ENCODE data around the gene ANTKMT. TPM values are rescaled to one million over a fixed set of nuclear protein-coding genes. Genes with fewer than 3 reads are reported as not detected.

The ANTKMT gene
- total and polyA plus RNA-seq, 2 of the 4 experiments (the other 2 are of a cell fraction): 7.3 to 16.2 TPM

- Histone ChIP-seq H4K5ac (ENCODE audit: low read depth, low read length) (no peak overlapping the region), H2BK5ac (ENCODE audit: low read depth, low read length, poor library complexity, severe bottlenecking) (no peak overlapping the region), H3K18ac (ENCODE audit: low read depth, low read length) (no peak overlapping the region), H3K4ac (ENCODE audit: low read depth, low read length) (no peak overlapping the region), H3K4me1 (ENCODE audit: control insufficient read depth, insufficient read depth, low read length) (peaks cover 5% of the 10 kb centered on the region; the same call in 1 of the 2 replicates), H3K23ac (ENCODE audit: low read depth, low read length) (no peak overlapping the region), H4K91ac (ENCODE audit: insufficient read depth, low read depth, low read length) (no peak overlapping the region), H4K8ac (ENCODE audit: low read depth in 2 of 2, low read length in 2 of 2) (no peak overlapping the region), H3K4me3 (ENCODE audit: insufficient read depth, low read depth, low read length) (no peak overlapping the region), H3K14ac (replicated peaks; ENCODE audit: low read depth, low read length) (no peak overlapping the region), H2BK15ac (ENCODE audit: low read depth, low read length) (no peak overlapping the region), H2BK20ac (ENCODE audit: low read depth, low read length) (no peak overlapping the region), H3K79me1 (ENCODE audit: low read depth in 1 of 2, low read length in 2 of 2) (peaks cover 7 to 15% of the 10 kb centered on the region in 2 experiments), H3K9me3 (ENCODE audit: control insufficient read depth, insufficient read depth, low read length) (no peaks in the 10 kb centered on the region), H3K9me1 (ENCODE audit: insufficient read depth, low read length) (peaks cover 4% of the 10 kb centered on the region; the same call in 1 of the 2 replicates), H3K4me2 (ENCODE audit: low read depth, low read length) (no peak overlapping the region), H4K20me1 (ENCODE audit: insufficient read depth, low read length) (0 out of 2 replicates have a peak, but pooled peaks cover 5% of the 10 kb centered on the region), H3K27ac (ENCODE audit: insufficient read depth, low read length) (no peak overlapping the region), H2AK9ac (replicated peaks; ENCODE audit: low read depth, low read length, poor library complexity) (no peak overlapping the region), H2AFZ (replicated peaks; ENCODE audit: low read length, poor library complexity) (no peak overlapping the region), H2BK120ac (ENCODE audit: low read depth, low read length) (no peak overlapping the region), H3K27me3 (ENCODE audit: control insufficient read depth, insufficient read depth, low read length) (no peaks in the 10 kb centered on the region), H2AK5ac (ENCODE audit: low read depth, low read length) (no peak overlapping the region), H3K36me3 (ENCODE audit: control insufficient read depth, insufficient read depth, low read length) (0 out of 2 replicates have a peak, but pooled peaks cover 1% of the 10 kb centered on the region), H3K9ac (ENCODE audit: low read depth, low read length) (no peak overlapping the region), H3K56ac (ENCODE audit: extremely low read depth, insufficient read depth, low read length) (no peak overlapping the region)
- TF ChIP-seq MAZ (IDR thresholded peaks at IDR 0.05; ENCODE audit: borderline replicate concordance, low read depth, low read length) (no peak), RCOR1 (IDR thresholded peaks at IDR 0.05; ENCODE audit: insufficient replicate concordance, low read length) (no peak), NFE2L2 (IDR thresholded peaks at IDR 0.05; ENCODE audit: low read depth, low read length) (no peak)
- dilution Hi-C loops (cut with HindIII; ENCODE audit: low sequenced_read_pairs, unreplicated experiment): no loop called here
- DNase-seq: no peak
- intact Hi-C loops (cut with micrococcal nuclease): loop anchor here (5.0 kb wide), 1 partner anchor 43 kb away; the partner anchor contains the start of genes CHTF18 and RPUSD1
- 73% methylated on average over 11 of the region's 21 CpGs; no CpG with 5 or more reads in 1 of the 2 experiments for WGBS, 2 experiments (ENCODE audit: extremely low coverage in 2 of 2, insufficient read length in 1 of 2)
- BruUV-seq (replicated peaks): no TSS peak
- ChIA-PET POLR2A (ENCODE audit: unreplicated experiment) (no interaction called here), CTCF (no interaction called here)
- in situ Hi-C loops (cut with MboI; ENCODE audit: low sequenced_read_pairs): no loop called here
- no peak for ATAC-seq (ENCODE audit: low read depth)
Measured at GRCh38 chr16:743794-744500, 23.0 kb downstream of the ANTKMT start.

Measured in IMR-90 (cell line).